ENCODE measurements around the gene RASGRF1.

The RASGRF1 gene

DNA sequence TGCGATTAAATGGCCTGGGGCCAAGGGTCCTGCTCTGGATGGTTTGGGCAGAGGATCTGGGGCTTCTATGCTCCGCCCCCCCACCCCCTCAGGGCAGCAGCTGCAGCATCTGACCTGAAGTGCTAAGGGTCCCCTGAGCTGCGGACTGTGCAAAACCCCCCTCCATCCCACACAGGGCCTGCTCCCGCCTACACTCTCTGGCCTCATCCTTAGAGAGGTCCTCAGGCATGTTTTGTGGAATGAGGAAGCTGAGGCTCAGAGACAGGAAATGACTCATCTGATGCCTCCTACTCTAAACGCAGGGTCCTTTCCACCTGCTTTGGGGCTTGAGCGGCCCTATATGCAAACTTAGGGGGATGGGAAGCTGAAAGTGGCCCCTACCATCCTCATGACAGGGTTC lies 86.2 kb downstream of the RASGRF1 start:
- TF ChIP-seq, protein P1, sequence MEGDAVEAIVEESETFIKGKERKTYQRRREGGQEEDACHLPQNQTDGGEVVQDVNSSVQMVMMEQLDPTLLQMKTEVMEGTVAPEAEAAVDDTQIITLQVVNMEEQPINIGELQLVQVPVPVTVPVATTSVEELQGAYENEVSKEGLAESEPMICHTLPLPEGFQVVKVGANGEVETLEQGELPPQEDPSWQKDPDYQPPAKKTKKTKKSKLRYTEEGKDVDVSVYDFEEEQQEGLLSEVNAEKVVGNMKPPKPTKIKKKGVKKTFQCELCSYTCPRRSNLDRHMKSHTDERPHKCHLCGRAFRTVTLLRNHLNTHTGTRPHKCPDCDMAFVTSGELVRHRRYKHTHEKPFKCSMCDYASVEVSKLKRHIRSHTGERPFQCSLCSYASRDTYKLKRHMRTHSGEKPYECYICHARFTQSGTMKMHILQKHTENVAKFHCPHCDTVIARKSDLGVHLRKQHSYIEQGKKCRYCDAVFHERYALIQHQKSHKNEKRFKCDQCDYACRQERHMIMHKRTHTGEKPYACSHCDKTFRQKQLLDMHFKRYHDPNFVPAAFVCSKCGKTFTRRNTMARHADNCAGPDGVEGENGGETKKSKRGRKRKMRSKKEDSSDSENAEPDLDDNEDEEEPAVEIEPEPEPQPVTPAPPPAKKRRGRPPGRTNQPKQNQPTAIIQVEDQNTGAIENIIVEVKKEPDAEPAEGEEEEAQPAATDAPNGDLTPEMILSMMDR (IDR thresholded peaks at IDR 0.05; ENCODE audit: control extremely low read depth, extremely low read depth, low read depth, missing control alignments), result no peak
- CTCF ChIA-PET, result interaction anchor here (0.7 to 6.1 kb wide), 13 partner anchors 9 to 113 kb away, joined by 3 to 49 read pairs (median 4); partner anchors contain the start of gene CTSH
- POLR2A ChIA-PET, result no interaction called here
- DNase-seq (ENCODE audit: extremely low spot score), result peak; percentile 85

DNA sequence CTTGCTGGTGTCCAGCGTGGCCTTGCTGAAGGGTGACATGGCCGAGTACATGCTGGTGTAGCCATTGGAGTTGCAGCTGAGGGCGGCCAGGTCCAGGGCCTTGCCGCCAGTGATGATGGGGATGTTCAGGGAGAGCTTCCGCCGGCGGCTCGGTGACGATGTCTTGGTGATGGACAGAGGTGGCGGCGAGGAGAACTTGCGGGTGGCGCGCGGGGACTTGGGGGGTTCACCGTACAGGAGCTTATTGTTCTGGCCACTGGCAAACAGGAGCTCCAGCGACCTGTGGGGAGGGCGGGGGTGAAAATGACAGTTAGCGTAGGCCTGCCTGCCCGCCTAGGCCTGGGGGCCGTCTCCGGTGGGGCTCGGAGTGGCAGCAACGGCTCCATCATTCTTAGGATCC lies 86.7 kb downstream of the RASGRF1 start:
- TF ChIP-seq, protein P1 (IDR thresholded peaks at IDR 0.05; ENCODE audit: control extremely low read depth, extremely low read depth, low read depth, missing control alignments), result no peak
- ChIA-PET POLR2A (no interaction called here), CTCF (interaction anchor here (0.7 to 6.1 kb wide), 10 partner anchors 9 to 113 kb away, joined by 3 to 49 read pairs (median 6); partner anchors contain the start of gene CTSH)
- DNase-seq (ENCODE audit: extremely low spot score), result no peak

GRCh38 chr15:79003301-79003700 lies 87.3 kb downstream of the RASGRF1 start:
- TF ChIP-seq, protein P1 (IDR thresholded peaks at IDR 0.05; ENCODE audit: control extremely low read depth, extremely low read depth, low read depth, missing control alignments), result no peak
- DNase-seq (ENCODE audit: extremely low spot score), result no peak
- CTCF ChIA-PET, result interaction anchor here (1.7 to 6.1 kb wide), 5 partner anchors 9 to 94 kb away, joined by 4 to 49 read pairs (median 17); no protein-coding TSS in a partner anchor
- POLR2A ChIA-PET, result no interaction called here

- CTCF ChIA-PET, result interaction anchor here (5.0 to 6.1 kb wide), 2 partner anchors 8 to 24 kb away, joined by 21 to 49 read pairs; no protein-coding TSS in a partner anchor
- TF ChIP-seq, protein P1 (IDR thresholded peaks at IDR 0.05; ENCODE audit: control extremely low read depth, extremely low read depth, low read depth, missing control alignments), result no peak
- no peak for DNase-seq (ENCODE audit: extremely low spot score)
Observed at GRCh38 chr15:79002581-79002980, 88.0 kb downstream of the RASGRF1 start.

GRCh38 chr15:78999636-79000035 lies 90.9 kb downstream of the RASGRF1 start:
- DNase-seq (ENCODE audit: extremely low spot score), result no peak
- ChIA-PET CTCF (interaction anchor here (1.2 to 4.6 kb wide), 6 partner anchors 11 to 185 kb away, joined by 3 to 34 read pairs (median 5); no protein-coding TSS in a partner anchor), POLR2A (no interaction called here)
- TF ChIP-seq, protein P1 (IDR thresholded peaks at IDR 0.05; ENCODE audit: control extremely low read depth, extremely low read depth, low read depth, missing control alignments), result no peak

More at GRCh38 chr15:79002581-79002980, 88.0 kb downstream of the RASGRF1 start:
- POLR2A ChIA-PET, result no interaction called here

- CTCF ChIA-PET, result interaction anchor here (0.7 to 4.6 kb wide), 8 partner anchors 8 to 186 kb away, joined by 3 to 34 read pairs (median 5); no protein-coding TSS in a partner anchor
- DNase-seq (ENCODE audit: extremely low spot score), result no peak
- TF ChIP-seq, protein P1 (IDR thresholded peaks at IDR 0.05; ENCODE audit: control extremely low read depth, extremely low read depth, low read depth, missing control alignments), result no peak
- POLR2A ChIA-PET, result no interaction called here
Observed at GRCh38 chr15:78998526-78998925, 92.1 kb downstream of the RASGRF1 start.
